SH-SY5Y (cell line): ENCODE data around the gene POLR1B.

Experiments
- GATA2 ChIP-seq: IDR thresholded peaks from 2 replicates; pipeline ENCODE4 v1.6.1; 2011; ENCODE audit warnings: mild to moderate bottlenecking, low read depth, low read length
- GATA3 ChIP-seq: IDR thresholded peaks from 2 replicates; pipeline ENCODE4 v1.6.1; 2011; ENCODE audit warnings: low read depth, mild to moderate bottlenecking, low read length, moderate library complexity

DNA sequence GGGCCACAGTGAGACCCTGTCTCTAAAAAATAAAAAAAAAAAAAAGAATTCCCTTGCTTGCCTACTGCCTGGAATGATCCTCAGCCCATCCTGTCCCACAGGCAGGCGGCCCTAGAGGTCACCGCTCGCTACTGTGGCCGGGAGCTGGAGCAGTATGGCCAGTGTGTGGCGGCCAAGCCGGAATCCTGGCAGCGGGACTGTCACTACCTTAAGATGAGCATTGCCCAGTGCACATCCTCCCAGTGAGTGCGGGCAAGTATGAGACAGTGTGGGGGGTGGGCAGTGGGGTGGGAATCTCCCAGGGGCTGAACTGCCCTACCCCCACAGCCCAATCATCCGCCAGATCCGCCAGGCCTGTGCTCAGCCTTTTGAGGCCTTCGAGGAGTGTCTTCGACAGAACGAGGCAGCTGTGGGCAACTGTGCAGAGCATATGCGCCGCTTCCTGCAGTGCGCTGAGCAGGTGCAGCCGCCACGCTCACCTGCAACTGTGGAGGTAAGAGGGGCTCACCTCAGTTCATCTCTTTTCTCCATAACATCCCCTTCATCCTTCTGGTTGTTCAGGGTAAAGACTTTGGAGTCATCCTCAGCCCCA, 43.7 kb downstream of the POLR1B start:
- no peak for TF ChIP-seq GATA2
- no peak for TF ChIP-seq GATA3
